Measurements from ENCODE around the gene RAD18. TPM values are rescaled to one million over a fixed set of nuclear protein-coding genes. Genes with fewer than 3 reads are reported as not detected.

The RAD18 gene
- polyA plus RNA-seq, 1 donor from 2014 or later: 4.7 TPM

- Histone ChIP-seq H3K4me2 (ENCODE audit: low read length) (no peak overlapping the region), H3K27me3 (ENCODE audit: insufficient read depth, low read depth, low read length) (no peaks in the 10 kb centered on the region), H3F3A (ENCODE audit: insufficient read depth, low read length, poor library complexity, severe bottlenecking) (no peaks in the 10 kb centered on the region), H4K20me1 (ENCODE audit: insufficient read depth) (no peaks in the 10 kb centered on the region), H3K27ac (ENCODE audit: low read length) (no peak overlapping the region), H3K36me3 (ENCODE audit: insufficient read depth, low read length) (no peaks in the 10 kb centered on the region), H3K9me3 (ENCODE audit: low read length) (no peaks in the 10 kb centered on the region), H2AFZ (ENCODE audit: low read depth, low read length) (no peak overlapping the region), H3K9ac (ENCODE audit: low read length) (no peak overlapping the region), H3K4me3 (ENCODE audit: low read length) (no peak overlapping the region), H3K9me2 (ENCODE audit: insufficient read depth, low read length) (no peaks in the 10 kb centered on the region), H3K79me2 (replicated peaks; ENCODE audit: insufficient read depth, low read length) (no peaks in the 10 kb centered on the region)
- TF ChIP-seq EP300 (conservative IDR thresholded peaks at IDR 0.05; ENCODE audit: poor library complexity, severe bottlenecking): no peak
- no peak for TF ChIP-seq REST (IDR thresholded peaks at IDR 0.05; ENCODE audit: borderline replicate concordance)
- TF ChIP-seq EZH2 (IDR thresholded peaks at IDR 0.05; ENCODE audit: borderline replicate concordance, insufficient read depth, low read length, poor library complexity, severe bottlenecking): no peak
- TF ChIP-seq TAF1 (IDR thresholded peaks at IDR 0.05; ENCODE audit: low read depth): no peak
- TF ChIP-seq, protein P1, sequence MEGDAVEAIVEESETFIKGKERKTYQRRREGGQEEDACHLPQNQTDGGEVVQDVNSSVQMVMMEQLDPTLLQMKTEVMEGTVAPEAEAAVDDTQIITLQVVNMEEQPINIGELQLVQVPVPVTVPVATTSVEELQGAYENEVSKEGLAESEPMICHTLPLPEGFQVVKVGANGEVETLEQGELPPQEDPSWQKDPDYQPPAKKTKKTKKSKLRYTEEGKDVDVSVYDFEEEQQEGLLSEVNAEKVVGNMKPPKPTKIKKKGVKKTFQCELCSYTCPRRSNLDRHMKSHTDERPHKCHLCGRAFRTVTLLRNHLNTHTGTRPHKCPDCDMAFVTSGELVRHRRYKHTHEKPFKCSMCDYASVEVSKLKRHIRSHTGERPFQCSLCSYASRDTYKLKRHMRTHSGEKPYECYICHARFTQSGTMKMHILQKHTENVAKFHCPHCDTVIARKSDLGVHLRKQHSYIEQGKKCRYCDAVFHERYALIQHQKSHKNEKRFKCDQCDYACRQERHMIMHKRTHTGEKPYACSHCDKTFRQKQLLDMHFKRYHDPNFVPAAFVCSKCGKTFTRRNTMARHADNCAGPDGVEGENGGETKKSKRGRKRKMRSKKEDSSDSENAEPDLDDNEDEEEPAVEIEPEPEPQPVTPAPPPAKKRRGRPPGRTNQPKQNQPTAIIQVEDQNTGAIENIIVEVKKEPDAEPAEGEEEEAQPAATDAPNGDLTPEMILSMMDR (IDR thresholded peaks at IDR 0.05; ENCODE audit: poor library complexity, severe bottlenecking): no peak
- TF ChIP-seq RAD21 (conservative IDR thresholded peaks at IDR 0.05): no peak
- TF ChIP-seq POLR2AphosphoS5 (IDR thresholded peaks at IDR 0.05): no peak
- no peak for TF ChIP-seq MXI1 (conservative IDR thresholded peaks at IDR 0.05; ENCODE audit: poor library complexity, severe bottlenecking)
- no peak for TF ChIP-seq SMC3 (conservative IDR thresholded peaks at IDR 0.05; ENCODE audit: poor library complexity)
Observed at GRCh38 chr3:8984526-8984925, 21.3 kb upstream of the RAD18 start.

- Histone ChIP-seq H3K9ac (ENCODE audit: low read length) (no peak overlapping the region), H3K79me2 (replicated peaks; ENCODE audit: insufficient read depth, low read length) (no peaks in the 10 kb centered on the region), H4K20me1 (ENCODE audit: insufficient read depth) (no peaks in the 10 kb centered on the region), H3K9me2 (ENCODE audit: insufficient read depth, low read length) (no peaks in the 10 kb centered on the region), H3K27ac (ENCODE audit: low read length) (no peak overlapping the region), H2AFZ (ENCODE audit: low read depth, low read length) (no peak overlapping the region), H3K4me2 (ENCODE audit: low read length) (no peak overlapping the region), H3K27me3 (ENCODE audit: insufficient read depth, low read depth, low read length) (no peaks in the 10 kb centered on the region), H3F3A (ENCODE audit: insufficient read depth, low read length, poor library complexity, severe bottlenecking) (no peaks in the 10 kb centered on the region), H3K9me3 (ENCODE audit: low read length) (no peaks in the 10 kb centered on the region), H3K4me3 (ENCODE audit: low read length) (no peak overlapping the region), H3K36me3 (ENCODE audit: insufficient read depth, low read length) (no peaks in the 10 kb centered on the region)
- no peak for TF ChIP-seq EP300 (conservative IDR thresholded peaks at IDR 0.05; ENCODE audit: poor library complexity, severe bottlenecking)
- no peak for TF ChIP-seq TAF1 (IDR thresholded peaks at IDR 0.05; ENCODE audit: low read depth)
- TF ChIP-seq REST (IDR thresholded peaks at IDR 0.05; ENCODE audit: borderline replicate concordance): no peak
- no peak for TF ChIP-seq POLR2AphosphoS5 (IDR thresholded peaks at IDR 0.05)
- no peak for TF ChIP-seq SMC3 (conservative IDR thresholded peaks at IDR 0.05; ENCODE audit: poor library complexity)
- TF ChIP-seq RAD21 (conservative IDR thresholded peaks at IDR 0.05): no peak
- no peak for TF ChIP-seq MXI1 (conservative IDR thresholded peaks at IDR 0.05; ENCODE audit: poor library complexity, severe bottlenecking)
- TF ChIP-seq EZH2 (IDR thresholded peaks at IDR 0.05; ENCODE audit: borderline replicate concordance, insufficient read depth, low read length, poor library complexity, severe bottlenecking): no peak
- TF ChIP-seq, protein P1 (IDR thresholded peaks at IDR 0.05; ENCODE audit: poor library complexity, severe bottlenecking): no peak
Observed at GRCh38 chr3:8984081-8984480, 20.8 kb upstream of the RAD18 start.
